ENCODE measurements around the gene ACP7. TPM values are rescaled to one million over a fixed set of nuclear protein-coding genes. Genes with fewer than 3 reads are reported as not detected.

The ACP7 gene
- total and polyA plus RNA-seq, 9 of the 15 experiments (the other 6 are each of a cell fraction or from before 2014, with no cell fraction given), result not detected

DNA sequence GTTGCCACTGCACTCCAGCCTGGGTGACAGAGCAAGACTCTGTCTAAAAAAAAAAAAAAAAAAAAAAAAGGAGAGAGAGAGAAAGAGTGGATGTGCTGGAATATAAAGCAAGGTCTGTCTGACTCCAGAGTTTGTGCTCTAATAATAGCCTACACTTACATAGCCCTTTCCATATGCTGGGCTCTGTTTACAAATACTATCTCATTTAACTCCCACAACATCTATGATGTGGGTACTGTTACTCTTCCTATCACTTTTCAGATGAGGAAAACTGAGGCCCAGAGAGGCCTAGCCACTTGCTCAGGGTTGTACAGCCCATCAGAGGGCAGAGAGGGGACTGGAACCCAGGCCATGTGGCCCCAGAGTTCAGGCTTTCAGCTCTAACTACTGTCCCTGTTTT lies 25.5 kb downstream of the ACP7 start (continued):
- TF ChIP-seq NUFIP1 (IDR thresholded peaks at IDR 0.05; ENCODE audit: partially characterized antibody), result no peak
- TF ChIP-seq, protein P1, sequence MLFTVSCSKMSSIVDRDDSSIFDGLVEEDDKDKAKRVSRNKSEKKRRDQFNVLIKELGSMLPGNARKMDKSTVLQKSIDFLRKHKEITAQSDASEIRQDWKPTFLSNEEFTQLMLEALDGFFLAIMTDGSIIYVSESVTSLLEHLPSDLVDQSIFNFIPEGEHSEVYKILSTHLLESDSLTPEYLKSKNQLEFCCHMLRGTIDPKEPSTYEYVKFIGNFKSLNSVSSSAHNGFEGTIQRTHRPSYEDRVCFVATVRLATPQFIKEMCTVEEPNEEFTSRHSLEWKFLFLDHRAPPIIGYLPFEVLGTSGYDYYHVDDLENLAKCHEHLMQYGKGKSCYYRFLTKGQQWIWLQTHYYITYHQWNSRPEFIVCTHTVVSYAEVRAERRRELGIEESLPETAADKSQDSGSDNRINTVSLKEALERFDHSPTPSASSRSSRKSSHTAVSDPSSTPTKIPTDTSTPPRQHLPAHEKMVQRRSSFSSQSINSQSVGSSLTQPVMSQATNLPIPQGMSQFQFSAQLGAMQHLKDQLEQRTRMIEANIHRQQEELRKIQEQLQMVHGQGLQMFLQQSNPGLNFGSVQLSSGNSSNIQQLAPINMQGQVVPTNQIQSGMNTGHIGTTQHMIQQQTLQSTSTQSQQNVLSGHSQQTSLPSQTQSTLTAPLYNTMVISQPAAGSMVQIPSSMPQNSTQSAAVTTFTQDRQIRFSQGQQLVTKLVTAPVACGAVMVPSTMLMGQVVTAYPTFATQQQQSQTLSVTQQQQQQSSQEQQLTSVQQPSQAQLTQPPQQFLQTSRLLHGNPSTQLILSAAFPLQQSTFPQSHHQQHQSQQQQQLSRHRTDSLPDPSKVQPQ (CRISPR knock-in tag; IDR thresholded peaks at IDR 0.05; ENCODE audit: borderline replicate concordance), result no peak
- no peak for TF ChIP-seq MCM7 (IDR thresholded peaks at IDR 0.05)
- no peak for TF ChIP-seq THRAP3 (IDR thresholded peaks at IDR 0.05; ENCODE audit: borderline replicate concordance)
- TF ChIP-seq GATAD2A (IDR thresholded peaks at IDR 0.05), result no peak
- TF ChIP-seq, protein P2, sequence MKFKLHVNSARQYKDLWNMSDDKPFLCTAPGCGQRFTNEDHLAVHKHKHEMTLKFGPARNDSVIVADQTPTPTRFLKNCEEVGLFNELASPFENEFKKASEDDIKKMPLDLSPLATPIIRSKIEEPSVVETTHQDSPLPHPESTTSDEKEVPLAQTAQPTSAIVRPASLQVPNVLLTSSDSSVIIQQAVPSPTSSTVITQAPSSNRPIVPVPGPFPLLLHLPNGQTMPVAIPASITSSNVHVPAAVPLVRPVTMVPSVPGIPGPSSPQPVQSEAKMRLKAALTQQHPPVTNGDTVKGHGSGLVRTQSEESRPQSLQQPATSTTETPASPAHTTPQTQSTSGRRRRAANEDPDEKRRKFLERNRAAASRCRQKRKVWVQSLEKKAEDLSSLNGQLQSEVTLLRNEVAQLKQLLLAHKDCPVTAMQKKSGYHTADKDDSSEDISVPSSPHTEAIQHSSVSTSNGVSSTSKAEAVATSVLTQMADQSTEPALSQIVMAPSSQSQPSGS (CRISPR knock-in tag; IDR thresholded peaks at IDR 0.05), result no peak

Data from K562 (cell line).